K562 (cell line): ENCODE results near the gene ZMYM2. TPM values are rescaled to one million over a fixed set of nuclear protein-coding genes. Genes with fewer than 3 reads are reported as not detected.

Source experiments
- ATAC-seq: fragments of 200-7000 bp; cut with Tn5 transposase; 3 replicates; pipeline ENCODE4 v1.9.1; 2020; ENCODE audit warnings: moderate library complexity
- BruUV-seq: library from RNA; stranded (reverse); fragments of 400-500 nt; replicated peaks from 2 replicates; lab custom pipeline; 2021; lab: Mats Ljungman, UMichigan
- CTCF ChIA-PET: fragments of 300-600 bp; formaldehyde crosslinking; extraction: SDS; loops from one replicate; lab custom pipeline; 2021; ENCODE audit warnings: low intra/inter-chr PET ratio; lab: Yijun Ruan, JAX
- POLR2A ChIA-PET: fragments of 300-600, 350-650 bp; sonication (Branson Sonifier 250); formaldehyde crosslinking; extraction: SDS; loops from one replicate; lab custom pipeline; 2021; ENCODE audit warnings: antibody characterized with exemption, inconsistent platforms; lab: Yijun Ruan, JAX
- DNase-seq, 4 experiments: peaks; one replicate each; pipeline versions ENCODE4 v3.0.0 to v3.0.0-alpha.2; 2011 to 2018; ENCODE audit warnings: low spot score in 3 of 4, mixed read lengths in 3 of 4; ENCODE audit errors: extremely low read depth in 1 of 4
- FAIRE-seq: peaks from 2 replicates; lab custom pipeline; 2011; peaks lifted over from hg19 to GRCh38; lab: Jason Lieb, UNC
- H2AFZ ChIP-seq: 2 replicates; pipeline ENCODE4 v1.6.0; 2011; ENCODE audit warnings: low read depth, low read length, control low read depth, inconsistent platforms
- H3K27ac ChIP-seq: fragments of 200-600 bp; 3 replicates; pipeline ENCODE4 v1.8.0; 2011; ENCODE audit warnings: low read depth, mild to moderate bottlenecking, control low read depth, inconsistent platforms, low read length, moderate library complexity, mixed read lengths; ENCODE audit errors: extremely low read depth
- H3K27me3 ChIP-seq, 2 experiments: fragments of 300-600 bp in 1 of 2; 2 replicates in 1 of 2; 3 replicates in 1 of 2; pipeline versions ENCODE4 v1.6.0 to v1.8.0; 2011; ENCODE audit warnings: inconsistent platforms in 2 of 2, low read length in 2 of 2, mild to moderate bottlenecking in 1 of 2, mixed read lengths in 1 of 2, moderate library complexity in 1 of 2; ENCODE audit not compliant: control insufficient read depth in 2 of 2, insufficient read depth in 2 of 2
- H3K36me3 ChIP-seq: fragments of 300-600 bp; 3 replicates; pipeline ENCODE4 v1.8.0; 2011; ENCODE audit warnings: mild to moderate bottlenecking, low read length, inconsistent platforms; ENCODE audit not compliant: control insufficient read depth, insufficient read depth
- H3K4me1 ChIP-seq, 2 experiments: fragments of 200-600 bp in 1 of 2; replicated peaks in 1 of 2; 2 replicates in 1 of 2; 3 replicates in 1 of 2; pipeline versions ENCODE4 v1.5.1 to v1.8.0; 2011; ENCODE audit warnings: inconsistent platforms in 2 of 2, low read length in 2 of 2, mild to moderate bottlenecking in 1 of 2, mixed read lengths in 1 of 2, moderate library complexity in 1 of 2; ENCODE audit not compliant: control insufficient read depth in 2 of 2, insufficient read depth in 2 of 2
- H3K4me2 ChIP-seq: 2 replicates; pipeline ENCODE4 v1.6.1; 2011; ENCODE audit warnings: low read length, control low read depth, inconsistent platforms, mixed read lengths; ENCODE audit not compliant: insufficient read depth
- H3K4me3 ChIP-seq: fragments of 200-600 bp; sonication (generic), shearing (Covaris generic); 2 replicates; pipeline ENCODE4 v1.5.1; 2016; ENCODE audit warnings: control low read depth, inconsistent platforms
- H3K79me2 ChIP-seq: fragments of 200-600 bp; 3 replicates; pipeline ENCODE4 v1.8.0; 2011; ENCODE audit warnings: low read length, inconsistent platforms; ENCODE audit not compliant: control insufficient read depth, insufficient read depth
- H3K9ac ChIP-seq, 2 experiments: 2 replicates each; pipeline versions ENCODE4 v1.6.0 to v1.6.1; 2011; ENCODE audit warnings: low read depth in 2 of 2, low read length in 2 of 2, control low read depth in 1 of 2, inconsistent platforms in 1 of 2, mild to moderate bottlenecking in 1 of 2, mixed read lengths in 1 of 2; ENCODE audit not compliant: insufficient read depth in 1 of 2
- H3K9me1 ChIP-seq: one replicate; pipeline ENCODE4 v1.6.0; 2011; ENCODE audit warnings: inconsistent platforms, mild to moderate bottlenecking, low read length, moderate library complexity; ENCODE audit not compliant: control insufficient read depth, insufficient read depth
- H3K9me3 ChIP-seq: replicated peaks from 2 replicates; pipeline ENCODE4 v1.5.1; 2011; ENCODE audit warnings: low read depth, low read length, inconsistent platforms; ENCODE audit not compliant: control insufficient read depth, insufficient read depth
- H4K20me1 ChIP-seq: replicated peaks from 2 replicates; pipeline ENCODE4 v1.6.1; 2011; ENCODE audit warnings: low read length, inconsistent platforms, mixed read lengths; ENCODE audit not compliant: control insufficient read depth, insufficient read depth
- ATF7 ChIP-seq: fragments of 450-650 bp; IDR thresholded peaks from 2 replicates; pipeline ENCODE4 v1.7.1; 2014; ENCODE audit warnings: mild to moderate bottlenecking, moderate library complexity
- CBX2 ChIP-seq: fragments of 200-600 bp; sonication (generic); IDR thresholded peaks from one replicate; pipeline ENCODE4 v1.6.1; 2012; ENCODE audit warnings: mild to moderate bottlenecking, low read length, inconsistent platforms; ENCODE audit not compliant: insufficient read depth, poor library complexity, severe bottlenecking
- CTCFL ChIP-seq: IDR thresholded peaks from 2 replicates; pipeline ENCODE4 v1.6.1; 2011; ENCODE audit warnings: borderline replicate concordance, low read depth, mild to moderate bottlenecking, moderate library complexity, low read length; ENCODE audit not compliant: insufficient read depth, poor library complexity, severe bottlenecking
- DPF2 ChIP-seq: fragments of 450-650 bp; IDR thresholded peaks from 2 replicates; pipeline ENCODE4 v1.6.1; 2016
- GABPB1 ChIP-seq: sonication (generic); formaldehyde crosslinking; IDR thresholded peaks from 2 replicates; pipeline ENCODE4 v1.8.0; 2022; ENCODE audit warnings: mild to moderate bottlenecking, missing genetic modification reagents
- HMG20B ChIP-seq: fragments of 250-450 bp; sonication (Bioruptor Pico); IDR thresholded peaks from 2 replicates; pipeline ENCODE4 v1.5.0; 2021; ENCODE audit warnings: mild to moderate bottlenecking
- KAT7 ChIP-seq: sonication (generic); formaldehyde crosslinking; IDR thresholded peaks from 2 replicates; pipeline ENCODE4 v1.8.0; 2022; ENCODE audit warnings: missing genetic modification reagents, mild to moderate bottlenecking, borderline replicate concordance
- MITF ChIP-seq: IDR thresholded peaks from 2 replicates; pipeline ENCODE4 v1.6.1; 2014; ENCODE audit warnings: antibody characterized with exemption
- NCOA6 ChIP-seq: fragments of 450-650 bp; IDR thresholded peaks from 2 replicates; pipeline ENCODE4 v1.6.1; 2017; ENCODE audit warnings: mild to moderate bottlenecking
- NR2F6 ChIP-seq: fragments of 450-650 bp; formaldehyde crosslinking; IDR thresholded peaks from 2 replicates; pipeline ENCODE4 v1.4.0; 2020; ENCODE audit warnings: mild to moderate bottlenecking
- PHF8 ChIP-seq: fragments of 200-600 bp; sonication (generic); IDR thresholded peaks from 2 replicates; pipeline ENCODE4 v1.6.1; 2012; ENCODE audit warnings: mixed run types, mild to moderate bottlenecking, inconsistent platforms, low read length, moderate library complexity, borderline replicate concordance
- PTRF ChIP-seq: fragments of 450-650 bp; IDR thresholded peaks from 2 replicates; pipeline ENCODE4 v1.6.1; 2016; ENCODE audit warnings: mild to moderate bottlenecking, missing genetic modification characterization, missing compliant biosample characterization
- TARDBP ChIP-seq: fragments of 450-650 bp; IDR thresholded peaks from 2 replicates; pipeline ENCODE4 v1.6.1; 2016
- ZBTB1 ChIP-seq: sonication (generic); formaldehyde crosslinking; IDR thresholded peaks from 2 replicates; pipeline ENCODE4 v1.8.1; 2023; ENCODE audit warnings: missing genetic modification reagents, low read depth, mild to moderate bottlenecking, borderline replicate concordance
- ZKSCAN1 ChIP-seq: fragments of 150-350 bp; IDR thresholded peaks from 2 replicates; pipeline ENCODE4 v1.6.1; 2016; ENCODE audit warnings: low read depth, low read length
- ZNF274 ChIP-seq: IDR thresholded peaks from 2 replicates; pipeline ENCODE4 v1.6.1; 2011; ENCODE audit warnings: low read depth, mild to moderate bottlenecking, low read length, moderate library complexity, borderline replicate concordance
- ZNF347 ChIP-seq: fragments of 450-650 bp; formaldehyde crosslinking; IDR thresholded peaks from 2 replicates; pipeline ENCODE4 v1.4.0; 2020; ENCODE audit warnings: low read depth, mild to moderate bottlenecking, moderate library complexity
- ZNF583 ChIP-seq: fragments of 250-450 bp; sonication (Bioruptor Pico); IDR thresholded peaks from 2 replicates; pipeline ENCODE4 v1.4.0; 2020
- WGBS: fragments of 100-300 bp; shearing (Covaris generic); methylation state at CpG from one replicate; pipeline ENCODE4 v1.1.6; 2016; ENCODE audit warnings: low coverage, mixed read lengths; ENCODE audit not compliant: insufficient coverage; ENCODE audit errors: missing lambda C conversion rate; 5-methylcytosine and 5-hydroxymethylcytosine counted together
- in situ Hi-C: fragments of 300-500 bp; cut with MboI; formaldehyde crosslinking; loops from 4 replicates; pipeline ENCODE4 v1.15.0; 2018; ENCODE audit warnings: inconsistent platforms, mixed read lengths
- intact Hi-C: fragments of 100-400 bp; cut with micrococcal nuclease; formaldehyde crosslinking; loops from 2 replicates; pipeline ENCODE4 v1.14.2; 2022
- polyA plus RNA-seq, 8 experiments: library from polyadenylated mRNA; depleted of rRNA in 4 of 8; stranded (reverse) in 5 of 8; unstranded in 3 of 8; fragments of >200 nt; fragmentation: Nextera tagmentation in 2 of 8; fragmentation: Illumina TruSeq in 1 of 8; extraction: Ambion mirVana in 2 of 8; extraction: Trizol in 1 of 8; gene quantifications; 2 replicates each; pipeline versions ENCODE4 v1.2.1 to v1.2.3, GENCODE V29; 2011 to 2014; ENCODE audit warnings: inconsistent platforms in 1 of 8, missing spikeins in 1 of 8
- total RNA-seq, 7 experiments: library from RNA; depleted of rRNA in 6 of 7; stranded (reverse); fragments of >200 nt in 6 of 7; fragmentation: Illumina TruSeq in 2 of 7; extraction: Trizol in 2 of 7; gene quantifications; 2 replicates each; pipeline versions ENCODE4 v1.2.1 to v1.2.3, GENCODE V29; 2011 to 2021; ENCODE audit warnings: low replicate concordance in 1 of 7
- TF ChIP-seq, protein P1 (sequence below): fragments of 200-800 bp; sonication (Bioruptor generic); IDR thresholded peaks from 2 replicates; pipeline ENCODE4 v1.6.1; 2017; ENCODE audit warnings: missing genetic modification characterization, missing compliant biosample characterization

The ZMYM2 gene
- total and polyA plus RNA-seq, 9 of the 15 experiments (the other 6 are each of a cell fraction or from before 2014, with no cell fraction given): 5.0 to 48.8 (median 26.8) TPM

DNA sequence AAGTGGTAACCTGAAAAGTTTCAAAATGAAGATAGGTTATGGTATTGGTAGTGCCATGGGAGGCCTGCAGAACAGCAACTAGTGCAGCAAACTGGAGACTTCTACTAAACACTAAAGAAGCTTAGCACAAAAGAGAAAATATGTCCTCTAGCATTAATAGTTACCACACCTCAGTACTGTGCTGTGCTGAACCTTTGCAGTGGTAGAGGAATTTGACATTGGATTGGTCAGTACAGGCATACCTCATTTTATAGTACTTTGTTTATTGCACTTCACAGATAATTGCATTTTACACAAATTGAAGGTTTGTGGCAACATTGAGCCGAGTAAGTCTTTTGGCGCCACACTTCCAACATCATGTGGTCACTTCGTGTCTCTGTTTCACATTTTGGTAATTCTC, 40.4 kb downstream of the ZMYM2 start (continued):
- no peak for TF ChIP-seq KAT7 (CRISPR knock-in tag)
- no peak for TF ChIP-seq ZNF347 (CRISPR knock-in tag)
- TF ChIP-seq ZNF583 (CRISPR knock-in tag): no peak
- TF ChIP-seq NCOA6: no peak
- no peak for TF ChIP-seq NR2F6
- TF ChIP-seq TARDBP: no peak
- TF ChIP-seq, all 486 proteins: peak for 0

DNA sequence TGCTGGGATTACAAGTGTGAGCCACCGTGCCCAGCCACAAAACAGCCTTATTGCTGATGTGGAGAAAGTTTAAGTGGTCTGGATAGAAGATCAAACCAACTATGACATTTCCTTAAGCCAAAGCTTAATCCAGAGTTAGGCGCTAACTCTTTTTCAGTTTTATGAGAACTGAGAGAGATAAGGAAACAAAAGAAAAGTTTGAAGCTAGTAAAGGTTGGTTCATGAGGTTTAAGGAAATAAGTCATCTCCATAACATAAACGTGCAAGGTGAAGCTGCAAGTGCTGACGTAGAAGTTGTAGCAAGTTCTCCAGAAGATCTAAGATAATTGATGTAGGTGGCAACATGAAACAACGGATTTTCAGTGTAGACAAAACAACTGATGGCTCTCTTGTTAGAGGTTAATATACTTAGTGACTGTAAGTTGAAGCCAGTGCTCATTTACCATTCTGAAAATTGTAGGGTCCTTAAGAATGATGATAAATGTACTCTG, 41.6 kb downstream of the ZMYM2 start:
- Histone ChIP-seq H3K9me1 (no peaks in the 10 kb centered on the region), H3K9ac (no peak overlapping the region), H3K27me3 (no peaks in the 10 kb centered on the region), H3K9me3 (no peaks in the 10 kb centered on the region), H3K4me2 (no peak overlapping the region), H2AFZ (no peak overlapping the region), H3K27ac (no peak overlapping the region), H3K79me2 (peaks cover 10% of the 10 kb centered on the region; the same call in 2 of the 3 replicates), H4K20me1 (no peaks in the 10 kb centered on the region; the same call in 1 of the 2 replicates), H3K4me1 (0 out of 5 replicates have a peak, but pooled peaks cover 0 to 7% of the 10 kb centered on the region in 2 experiments), H3K4me3 (no peak overlapping the region), H3K36me3 (peaks cover 21% of the 10 kb centered on the region; the same call in 1 of the 3 replicates)
- WGBS: 38% methylated on average over 4 of the region's 5 CpGs
- ChIA-PET CTCF (no interaction called here), POLR2A (interaction anchor here (1.3 kb wide), 1 partner anchor 13 kb away, joined by 3 read pairs; no protein-coding TSS in a partner anchor)
- FAIRE-seq (no peak), DNase-seq (no peak), ATAC-seq (no peak)
- in situ Hi-C loops: no loop called here
- BruUV-seq: no TSS peak
- intact Hi-C loops: no loop called here
- TF ChIP-seq PHF8: no peak
- TF ChIP-seq ATF7: no peak
- TF ChIP-seq DPF2: no peak
- TF ChIP-seq HMG20B (CRISPR knock-in tag): no peak
- TF ChIP-seq, protein P1, sequence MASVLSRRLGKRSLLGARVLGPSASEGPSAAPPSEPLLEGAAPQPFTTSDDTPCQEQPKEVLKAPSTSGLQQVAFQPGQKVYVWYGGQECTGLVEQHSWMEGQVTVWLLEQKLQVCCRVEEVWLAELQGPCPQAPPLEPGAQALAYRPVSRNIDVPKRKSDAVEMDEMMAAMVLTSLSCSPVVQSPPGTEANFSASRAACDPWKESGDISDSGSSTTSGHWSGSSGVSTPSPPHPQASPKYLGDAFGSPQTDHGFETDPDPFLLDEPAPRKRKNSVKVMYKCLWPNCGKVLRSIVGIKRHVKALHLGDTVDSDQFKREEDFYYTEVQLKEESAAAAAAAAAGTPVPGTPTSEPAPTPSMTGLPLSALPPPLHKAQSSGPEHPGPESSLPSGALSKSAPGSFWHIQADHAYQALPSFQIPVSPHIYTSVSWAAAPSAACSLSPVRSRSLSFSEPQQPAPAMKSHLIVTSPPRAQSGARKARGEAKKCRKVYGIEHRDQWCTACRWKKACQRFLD (CRISPR knock-in tag): no peak
- no peak for TF ChIP-seq CTCFL
- TF ChIP-seq GABPB1 (CRISPR knock-in tag): no peak
- TF ChIP-seq ZNF274: no peak
- TF ChIP-seq CBX2: no peak
- TF ChIP-seq ZKSCAN1: no peak
- no peak for TF ChIP-seq PTRF (tag)
- no peak for TF ChIP-seq MITF
- no peak for TF ChIP-seq ZBTB1 (CRISPR knock-in tag)
